ENCODE data around the gene ORC5.

- no peak for TF ChIP-seq CTCF (IDR thresholded peaks at IDR 0.05)
- no peak for TF ChIP-seq POLR2A (IDR thresholded peaks at IDR 0.05)
These were observed 28.6 kb downstream of the ORC5 start for GRCh38 chr7:104179178-104179577.
